ENCODE measurements around the gene FAM171A1. TPM values are rescaled to one million over a fixed set of nuclear protein-coding genes. Genes with fewer than 3 reads are reported as not detected.
A peak's percentile ranks its signal among the peaks of the same experiment; 100 is the strongest.

The FAM171A1 gene
- total and polyA plus RNA-seq, 7 experiments from 2014 or later = 3.2 to 14.5 (median 7.2) TPM

GRCh38 chr10:15182540-15183207 lies 188.4 kb downstream of the FAM171A1 start:
- peaks cover 20 to 53% (median 44%) of the 10 kb centered on the region in 7 donors for H3K4me1 Mint-ChIP-seq
- peaks cover 0 to 12% (median 3%) of the 10 kb centered on the region in 11 donors for H3K9me3 Mint-ChIP-seq
- Histone ChIP-seq H3K36me3 (ENCODE audit: control insufficient read depth in 2 of 3, insufficient read depth in 3 of 3, low read length in 3 of 3) (no peaks in the 10 kb centered on the region), H3K27me3 (ENCODE audit: control insufficient read depth in 2 of 2, insufficient read depth in 2 of 2, low read length in 2 of 2) (no peaks in the 10 kb centered on the region), H3K9me3 (ENCODE audit: control insufficient read depth in 2 of 3, low read length in 3 of 3) (no peaks in the 10 kb centered on the region), H3K27ac (ENCODE audit: low read depth, low read length) (no peak overlapping the region), H3K4me1 (ENCODE audit: control insufficient read depth in 2 of 2, insufficient read depth in 2 of 2, low read length in 2 of 2) (peaks cover 10 to 24% of the 10 kb centered on the region in 2 donors), H3K4me3 (ENCODE audit: low read length) (no peak overlapping the region)
- H3K4me3 Mint-ChIP-seq = no peak overlapping the region
- H3K36me3 Mint-ChIP-seq = peaks cover 0 to 18% (median 4%) of the 10 kb centered on the region in 5 donors
- peaks cover 0 to 4% (median 0%) of the 10 kb centered on the region in 5 donors for H3K27me3 Mint-ChIP-seq
- ChIA-PET POLR2A (interaction anchor here (13.8 kb wide), 1 partner anchor 12 kb away, joined by 217 read pairs; the partner anchor contains the start of gene NMT2), CTCF (no interaction called here)
- H3K27ac Mint-ChIP-seq = peak overlapping the region in 5 of 9 donors; percentile 53 to 76 (median 62)
- no peak for ATAC-seq
- DNase-seq = no peak
- intact Hi-C loops (cut with micrococcal nuclease) = no loop called here

- ChIA-PET CTCF (interaction anchor here (0.7 kb wide), 1 partner anchor 13 kb away, joined by 3 read pairs; the partner anchor contains the start of gene NMT2), POLR2A (interaction anchor here (0.7 to 13.8 kb wide), 3 partner anchors 10 to 15 kb away, joined by 3 to 217 read pairs (median 5); partner anchors contain the start of gene NMT2)
- Histone ChIP-seq H3K4me1 (ENCODE audit: control insufficient read depth in 2 of 2, insufficient read depth in 2 of 2, low read length in 2 of 2) (peaks cover 10 to 19% of the 10 kb centered on the region in 2 donors), H3K36me3 (ENCODE audit: control insufficient read depth in 2 of 3, insufficient read depth in 3 of 3, low read length in 3 of 3) (no peaks in the 10 kb centered on the region), H3K27ac (ENCODE audit: low read depth, low read length) (no peak overlapping the region), H3K4me3 (ENCODE audit: low read length) (no peak overlapping the region), H3K27me3 (ENCODE audit: control insufficient read depth in 2 of 2, insufficient read depth in 2 of 2, low read length in 2 of 2) (no peaks in the 10 kb centered on the region), H3K9me3 (ENCODE audit: control insufficient read depth in 2 of 3, low read length in 3 of 3) (no peaks in the 10 kb centered on the region)
- ATAC-seq = no peak
- Mint-ChIP-seq H3K27ac (peak overlapping the region in 2 of 9 donors; percentile 43 to 62), H3K4me3 (no peak overlapping the region), H3K27me3 (peaks cover 0 to 4% (median 0%) of the 10 kb centered on the region in 5 donors), H3K4me1 (peaks cover 17 to 49% (median 39%) of the 10 kb centered on the region in 7 donors), H3K9me3 (peaks cover 0 to 12% (median 1%) of the 10 kb centered on the region in 11 donors), H3K36me3 (peaks cover 0 to 16% (median 4%) of the 10 kb centered on the region in 5 donors)
- intact Hi-C loops (cut with micrococcal nuclease) = no loop called here
- DNase-seq = no peak
Observed at GRCh38 chr10:15181576-15182156, 189.4 kb downstream of the FAM171A1 start.

DNA sequence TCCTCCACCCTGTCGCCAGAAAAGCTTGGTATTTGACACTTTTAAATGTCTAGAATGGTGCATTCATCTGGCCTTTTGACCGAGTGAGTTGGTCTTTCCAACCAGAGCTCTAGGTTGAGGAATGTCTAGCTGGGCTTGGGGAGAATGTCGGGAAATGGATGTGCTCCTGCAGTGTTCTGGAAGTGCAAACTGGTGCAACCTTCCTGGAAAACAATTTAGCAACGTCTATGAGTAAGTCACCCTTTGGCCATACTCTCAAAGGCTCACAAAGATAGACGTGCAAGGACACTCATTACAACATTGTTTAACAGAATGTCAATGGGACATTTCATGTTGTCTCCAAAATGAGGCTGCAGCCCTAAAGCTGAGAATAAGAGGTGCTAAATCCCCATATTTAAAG lies 190.4 kb downstream of the FAM171A1 start:
- no peak overlapping the region for H3K4me3 ChIP-seq (ENCODE audit: low read length)
- intact Hi-C loops (cut with micrococcal nuclease) = no loop called here
- CTCF ChIA-PET = no interaction called here
- Mint-ChIP-seq H3K4me1 (peaks cover 7 to 39% (median 29%) of the 10 kb centered on the region in 7 donors), H3K36me3 (peaks cover 0 to 12% (median 4%) of the 10 kb centered on the region in 5 donors), H3K27me3 (peaks cover 0 to 5% (median 0%) of the 10 kb centered on the region in 5 donors), H3K27ac (peak overlapping the region in 1 of 9 donors; percentile 71), H3K4me3 (no peak overlapping the region), H3K9me3 (peaks cover 0 to 12% (median under 1%) of the 10 kb centered on the region in 11 donors)
- H3K9me3 ChIP-seq (ENCODE audit: control insufficient read depth in 2 of 3, low read length in 3 of 3) = no peaks in the 10 kb centered on the region
- no peaks in the 10 kb centered on the region for H3K36me3 ChIP-seq (ENCODE audit: control insufficient read depth in 2 of 3, insufficient read depth in 3 of 3, low read length in 3 of 3)
- H3K27ac ChIP-seq (ENCODE audit: low read depth, low read length) = no peak overlapping the region
- H3K27me3 ChIP-seq (ENCODE audit: control insufficient read depth in 2 of 2, insufficient read depth in 2 of 2, low read length in 2 of 2) = no peaks in the 10 kb centered on the region
- DNase-seq = no peak
- peaks cover 9% of the 10 kb centered on the region in 2 donors for H3K4me1 ChIP-seq (ENCODE audit: control insufficient read depth in 2 of 2, insufficient read depth in 2 of 2, low read length in 2 of 2)
- ATAC-seq = no peak
- POLR2A ChIA-PET = interaction anchor here (0.7 to 13.8 kb wide), 3 partner anchors 10 to 16 kb away, joined by 3 to 217 read pairs (median 5); partner anchors contain the start of gene NMT2

- Mint-ChIP-seq H3K27me3 (peaks cover 0 to 5% (median 0%) of the 10 kb centered on the region in 5 donors), H3K36me3 (peaks cover 0 to 7% (median 0%) of the 10 kb centered on the region in 5 donors), H3K4me1 (peaks cover 15 to 35% (median 31%) of the 10 kb centered on the region in 7 donors), H3K4me3 (no peak overlapping the region), H3K27ac (no peak overlapping the region), H3K9me3 (peaks cover 0 to 4% (median 0%) of the 10 kb centered on the region in 11 donors)
- Histone ChIP-seq H3K27me3 (ENCODE audit: control insufficient read depth in 2 of 2, insufficient read depth in 2 of 2, low read length in 2 of 2) (no peaks in the 10 kb centered on the region), H3K4me3 (ENCODE audit: low read length) (no peak overlapping the region), H3K9me3 (ENCODE audit: control insufficient read depth in 2 of 3, low read length in 3 of 3) (no peaks in the 10 kb centered on the region), H3K36me3 (ENCODE audit: control insufficient read depth in 2 of 3, insufficient read depth in 3 of 3, low read length in 3 of 3) (no peaks in the 10 kb centered on the region), H3K27ac (ENCODE audit: low read depth, low read length) (no peak overlapping the region), H3K4me1 (ENCODE audit: control insufficient read depth in 2 of 2, insufficient read depth in 2 of 2, low read length in 2 of 2) (peaks cover 5 to 16% of the 10 kb centered on the region in 2 donors)
- intact Hi-C loops (cut with micrococcal nuclease) = no loop called here
- POLR2A ChIA-PET = interaction anchor here (0.5 to 0.8 kb wide), 3 partner anchors 33 to 669 kb away, joined by 3 to 4 read pairs (median 3); no protein-coding TSS in a partner anchor
- ATAC-seq = no peak
- DNase-seq = no peak
- CTCF ChIA-PET = interaction anchor here (1.3 kb wide), 1 partner anchor 24 kb away, joined by 3 read pairs; no protein-coding TSS in a partner anchor
Observed at GRCh38 chr10:15176269-15176668, 194.8 kb downstream of the FAM171A1 start.

- Mint-ChIP-seq H3K36me3 (peaks cover 0 to 7% (median 0%) of the 10 kb centered on the region in 5 donors), H3K27me3 (peaks cover 0 to 5% (median 0%) of the 10 kb centered on the region in 5 donors), H3K27ac (peak overlapping the region in 2 of 9 donors; percentile 66 to 77), H3K9me3 (peaks cover 0 to 4% (median 0%) of the 10 kb centered on the region in 11 donors), H3K4me1 (peaks cover 19 to 37% (median 32%) of the 10 kb centered on the region in 7 donors), H3K4me3 (no peak overlapping the region)
- H3K27ac ChIP-seq (ENCODE audit: low read depth, low read length) = no peak overlapping the region
- H3K9me3 ChIP-seq (ENCODE audit: control insufficient read depth in 2 of 3, low read length in 3 of 3) = no peaks in the 10 kb centered on the region
- CTCF ChIA-PET = no interaction called here
- DNase-seq = no peak
- no peak overlapping the region for H3K4me3 ChIP-seq (ENCODE audit: low read length)
- H3K36me3 ChIP-seq (ENCODE audit: control insufficient read depth in 2 of 3, insufficient read depth in 3 of 3, low read length in 3 of 3) = no peaks in the 10 kb centered on the region
- peaks cover 12 to 23% of the 10 kb centered on the region in 2 donors for H3K4me1 ChIP-seq (ENCODE audit: control insufficient read depth in 2 of 2, insufficient read depth in 2 of 2, low read length in 2 of 2)
- intact Hi-C loops (cut with micrococcal nuclease) = no loop called here
- H3K27me3 ChIP-seq (ENCODE audit: control insufficient read depth in 2 of 2, insufficient read depth in 2 of 2, low read length in 2 of 2) = no peaks in the 10 kb centered on the region
- no peak for ATAC-seq
- POLR2A ChIA-PET = interaction anchor here (1.8 to 10.2 kb wide), 2 partner anchors 11 to 33 kb away, joined by 5 to 217 read pairs; no protein-coding TSS in a partner anchor
Observed at GRCh38 chr10:15175587-15175986, 195.5 kb downstream of the FAM171A1 start.

GRCh38 chr10:15172306-15172840 lies 198.7 kb downstream of the FAM171A1 start:
- H3K4me3 ChIP-seq (ENCODE audit: low read length) = no peak overlapping the region
- CTCF ChIA-PET = interaction anchor here (1.1 to 2.4 kb wide), 2 partner anchors 13 to 39 kb away, joined by 3 to 7 read pairs; no protein-coding TSS in a partner anchor
- H3K9me3 ChIP-seq (ENCODE audit: control insufficient read depth in 2 of 3, low read length in 3 of 3) = no peaks in the 10 kb centered on the region
- peaks cover 0 to 10% (median 0%) of the 10 kb centered on the region in 5 donors for H3K36me3 Mint-ChIP-seq
- DNase-seq = no peak
- no peaks in the 10 kb centered on the region for H3K36me3 ChIP-seq (ENCODE audit: control insufficient read depth in 2 of 3, insufficient read depth in 3 of 3, low read length in 3 of 3)
- intact Hi-C loops (cut with micrococcal nuclease) = no loop called here
- peaks cover 0 to 5% (median 0%) of the 10 kb centered on the region in 5 donors for H3K27me3 Mint-ChIP-seq
- H3K27ac Mint-ChIP-seq = peak overlapping the region; percentile 62 to 95 (median 85)
- peaks cover 0 to 4% (median 0%) of the 10 kb centered on the region in 11 donors for H3K9me3 Mint-ChIP-seq
- H3K4me3 Mint-ChIP-seq = peak overlapping the region in 4 of 10 donors; percentile 18 to 73 (median 36)
- H3K4me1 ChIP-seq (ENCODE audit: control insufficient read depth in 2 of 2, insufficient read depth in 2 of 2, low read length in 2 of 2) = peaks cover 27 to 36% of the 10 kb centered on the region in 2 donors
- POLR2A ChIA-PET = interaction anchor here (0.8 to 10.2 kb wide), 6 partner anchors 14 to 1824 kb away, joined by 3 to 217 read pairs (median 5); no protein-coding TSS in a partner anchor
- peaks cover 34 to 54% (median 46%) of the 10 kb centered on the region in 7 donors for H3K4me1 Mint-ChIP-seq
- peak overlapping the region; percentile 22 for H3K27ac ChIP-seq (ENCODE audit: low read depth, low read length)
- ATAC-seq = no peak
- H3K27me3 ChIP-seq (ENCODE audit: control insufficient read depth in 2 of 2, insufficient read depth in 2 of 2, low read length in 2 of 2) = no peaks in the 10 kb centered on the region
